Activated gamma-delta T cell treated with Interleukin-2 at 50 U/mL for 16 hours (primary cell): Measurements from ENCODE around the gene BBS1.
"Not testable (repeated sequence)": the region's sequence is repeated elsewhere in the genome, so short reads cannot be mapped to it uniquely, and the experiment has no call there.

Experiments used
- DNase-seq: peaks from one replicate; pipeline ENCODE4 v3.0.0-alpha.2; 2020

The BBS1 gene

GRCh38 chr11:66529069-66529468, 18.6 kb downstream of the BBS1 start:
- no peak for DNase-seq

GRCh38 chr11:66529655-66530054, 19.2 kb downstream of the BBS1 start:
- DNase-seq, result no peak

- no peak for DNase-seq
These were observed 20.7 kb downstream of the BBS1 start for GRCh38 chr11:66530927-66531709.

- no peak for DNase-seq
These were observed 21.4 kb downstream of the BBS1 start for GRCh38 chr11:66531841-66532240.

GRCh38 chr11:66532784-66533183, 22.3 kb downstream of the BBS1 start:
- no peak for DNase-seq

- no peak for DNase-seq
These were observed 28.9 kb downstream of the BBS1 start for GRCh38 chr11:66539170-66539869.

- no peak for DNase-seq
These were observed 29.4 kb downstream of the BBS1 start for GRCh38 chr11:66539870-66540213.

- not testable (repeated sequence) for DNase-seq
These were observed 30.2 kb downstream of the BBS1 start for GRCh38 chr11:66540598-66540997.

- no peak for DNase-seq
These were observed 31.5 kb downstream of the BBS1 start for GRCh38 chr11:66541892-66542291.

GRCh38 chr11:66542362-66542761, 31.9 kb downstream of the BBS1 start:
- no peak for DNase-seq

GRCh38 chr11:66543263-66544107, 33.0 kb downstream of the BBS1 start:
- DNase-seq, result peak; percentile 75

- DNase-seq, result not testable (repeated sequence)
These were observed 34.5 kb downstream of the BBS1 start for GRCh38 chr11:66544952-66545351.

- DNase-seq, result peak; percentile 74
These were observed 35.4 kb downstream of the BBS1 start, which contains the start of gene ZDHHC24 for GRCh38 chr11:66545701-66546367. Gene ZDHHC24 (minus strand): TSS chr11:66546048. CDS start chr11:66546003, 45 bp downstream.

- DNase-seq, result no peak
These were observed 36.0 kb downstream of the BBS1 start, which contains the start of gene ACTN3 for GRCh38 chr11:66546368-66546965. Gene ACTN3 (plus strand): TSS chr11:66546903. CDS start chr11:66546938, 35 bp downstream.

- DNase-seq, result no peak
These were observed 36.7 kb downstream of the BBS1 start for GRCh38 chr11:66546966-66547661.

- DNase-seq, result no peak
These were observed 37.2 kb downstream of the BBS1 start for GRCh38 chr11:66547662-66548009.

GRCh38 chr11:66548041-66548440, 37.6 kb downstream of the BBS1 start:
- DNase-seq, result no peak

- no peak for DNase-seq
These were observed 38.6 kb downstream of the BBS1 start for GRCh38 chr11:66548774-66549630.

GRCh38 chr11:66549696-66550095, 39.3 kb downstream of the BBS1 start:
- no peak for DNase-seq

- DNase-seq, result no peak
These were observed 40.5 kb downstream of the BBS1 start for GRCh38 chr11:66550887-66551286.

GRCh38 chr11:66554602-66555001, 44.2 kb downstream of the BBS1 start:
- DNase-seq, result no peak
